Neural progenitor cell (in vitro differentiated cells): ENCODE measurements around the gene BDH2. TPM values are rescaled to one million over a fixed set of nuclear protein-coding genes. Genes with fewer than 3 reads are reported as not detected.
A peak's percentile ranks its signal among the peaks of the same experiment; 100 is the strongest.

Experiments used
- DNase-seq: peaks from one replicate; pipeline ENCODE4 v3.0.0-alpha.2; 2016; ENCODE audit warnings: low spot score
- H2AFZ ChIP-seq: fragments of 200-600 bp; sonication (generic); replicated peaks from 2 replicates; pipeline ENCODE4 v1.6.1; 2016; ENCODE audit warnings: antibody characterized with exemption
- H3F3A ChIP-seq: fragments of 200-600 bp; sonication (generic); 2 replicates; pipeline ENCODE4 v1.6.1; 2016; ENCODE audit warnings: antibody characterized with exemption, low read depth
- H3K27ac ChIP-seq: fragments of 200-600 bp; sonication (generic); 2 replicates; pipeline ENCODE4 v1.5.1; 2016; ENCODE audit warnings: mild to moderate bottlenecking
- H3K27me3 ChIP-seq: fragments of 200-600 bp; sonication (generic); 2 replicates; pipeline ENCODE4 v1.6.1; 2016; ENCODE audit warnings: mild to moderate bottlenecking, moderate library complexity
- H3K36me3 ChIP-seq: fragments of 200-600 bp; sonication (generic); 2 replicates; pipeline ENCODE4 v1.5.1; 2016
- H3K4me1 ChIP-seq: fragments of 200-600 bp; sonication (generic); 2 replicates; pipeline ENCODE4 v1.6.1; 2016; ENCODE audit warnings: mixed run types
- H3K4me2 ChIP-seq: fragments of 200-600 bp; sonication (generic); 2 replicates; pipeline ENCODE4 v1.6.1; 2016
- H3K4me3 ChIP-seq: fragments of 200-600 bp; sonication (generic); 2 replicates; pipeline ENCODE4 v1.5.1; 2016
- H3K79me2 ChIP-seq: fragments of 200-600 bp; sonication (generic); 2 replicates; pipeline ENCODE4 v1.6.1; 2016; ENCODE audit warnings: low read depth
- H3K9ac ChIP-seq: fragments of 200-600 bp; sonication (generic); 2 replicates; pipeline ENCODE4 v1.6.1; 2016
- H3K9me3 ChIP-seq: fragments of 200-600 bp; sonication (generic); 2 replicates; pipeline ENCODE4 v1.5.1; 2016; ENCODE audit warnings: low read depth
- H4K20me1 ChIP-seq: fragments of 200-600 bp; sonication (generic); 2 replicates; pipeline ENCODE4 v1.6.1; 2016; ENCODE audit warnings: low read depth
- H3K27ac Mint-ChIP-seq: 3 replicates; pipeline ENCODE4 v1.8.0; 2021; ENCODE audit warnings: mixed read lengths
- H3K27me3 Mint-ChIP-seq: 2 replicates; pipeline ENCODE4 v1.8.0; 2022; ENCODE audit warnings: low read depth, mild to moderate bottlenecking, inconsistent platforms, moderate library complexity, mixed read lengths; ENCODE audit not compliant: insufficient read depth
- H3K36me3 Mint-ChIP-seq: 3 replicates; pipeline ENCODE4 v1.8.0; 2021; ENCODE audit warnings: mixed read lengths
- H3K4me1 Mint-ChIP-seq: 3 replicates; pipeline ENCODE4 v1.8.0; 2021; ENCODE audit warnings: mixed read lengths
- H3K4me3 Mint-ChIP-seq: 3 replicates; pipeline ENCODE4 v1.8.0; 2021; ENCODE audit warnings: mild to moderate bottlenecking, moderate library complexity, mixed read lengths
- H3K9me3 Mint-ChIP-seq: 3 replicates; pipeline ENCODE4 v1.8.0; 2020; ENCODE audit warnings: mixed read lengths
- EZH2 ChIP-seq: fragments of 200-600 bp; sonication (generic); IDR thresholded peaks from 2 replicates; pipeline ENCODE4 v1.6.1; 2017; ENCODE audit warnings: antibody characterized with exemption, mild to moderate bottlenecking, moderate library complexity
- EZH2phosphoT487 ChIP-seq: fragments of 200-600 bp; sonication (generic); IDR thresholded peaks from 2 replicates; pipeline ENCODE4 v1.6.1; 2017; ENCODE audit warnings: antibody characterized with exemption
- total RNA-seq: library from RNA; depleted of rRNA; stranded (reverse); fragments of >200 nt; gene quantifications from 2 replicates; pipeline ENCODE4 v1.2.3, GENCODE V29; 2015; ENCODE audit warnings: low replicate concordance
- TF ChIP-seq, protein P1 (sequence below): fragments of 200-600 bp; sonication (generic); IDR thresholded peaks from 2 replicates; pipeline ENCODE4 v1.5.1; 2017; ENCODE audit warnings: antibody characterized with exemption, mild to moderate bottlenecking

Gene BDH2
- total RNA-seq, 1 donor from 2014 or later: 95.3 TPM

- no peaks in the 10 kb centered on the region for H3K79me2 ChIP-seq
- H2AFZ ChIP-seq: no peak overlapping the region
- no peaks in the 10 kb centered on the region for H3K4me1 ChIP-seq
- no peak overlapping the region for H3K27ac Mint-ChIP-seq
- H3K4me1 Mint-ChIP-seq: no peaks in the 10 kb centered on the region
- no peak overlapping the region for H3K4me2 ChIP-seq
- peaks cover 27% of the 10 kb centered on the region for H3K36me3 Mint-ChIP-seq
- H3K4me3 ChIP-seq: no peak overlapping the region
- H4K20me1 ChIP-seq: no peaks in the 10 kb centered on the region
- no peaks in the 10 kb centered on the region for H3K9me3 Mint-ChIP-seq
- no peaks in the 10 kb centered on the region for H3K9me3 ChIP-seq
- H3K36me3 ChIP-seq: no peaks in the 10 kb centered on the region
- no peaks in the 10 kb centered on the region for H3K27me3 ChIP-seq
- H3K4me3 Mint-ChIP-seq: no peak overlapping the region
- TF ChIP-seq EZH2phosphoT487 (no peak), EZH2 (no peak)
- TF ChIP-seq, protein P1, sequence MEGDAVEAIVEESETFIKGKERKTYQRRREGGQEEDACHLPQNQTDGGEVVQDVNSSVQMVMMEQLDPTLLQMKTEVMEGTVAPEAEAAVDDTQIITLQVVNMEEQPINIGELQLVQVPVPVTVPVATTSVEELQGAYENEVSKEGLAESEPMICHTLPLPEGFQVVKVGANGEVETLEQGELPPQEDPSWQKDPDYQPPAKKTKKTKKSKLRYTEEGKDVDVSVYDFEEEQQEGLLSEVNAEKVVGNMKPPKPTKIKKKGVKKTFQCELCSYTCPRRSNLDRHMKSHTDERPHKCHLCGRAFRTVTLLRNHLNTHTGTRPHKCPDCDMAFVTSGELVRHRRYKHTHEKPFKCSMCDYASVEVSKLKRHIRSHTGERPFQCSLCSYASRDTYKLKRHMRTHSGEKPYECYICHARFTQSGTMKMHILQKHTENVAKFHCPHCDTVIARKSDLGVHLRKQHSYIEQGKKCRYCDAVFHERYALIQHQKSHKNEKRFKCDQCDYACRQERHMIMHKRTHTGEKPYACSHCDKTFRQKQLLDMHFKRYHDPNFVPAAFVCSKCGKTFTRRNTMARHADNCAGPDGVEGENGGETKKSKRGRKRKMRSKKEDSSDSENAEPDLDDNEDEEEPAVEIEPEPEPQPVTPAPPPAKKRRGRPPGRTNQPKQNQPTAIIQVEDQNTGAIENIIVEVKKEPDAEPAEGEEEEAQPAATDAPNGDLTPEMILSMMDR: no peak
- DNase-seq: no peak
- no peaks in the 10 kb centered on the region for H3F3A ChIP-seq
- H3K27ac ChIP-seq: no peak overlapping the region
- peaks cover 5% of the 10 kb centered on the region for H3K27me3 Mint-ChIP-seq
- no peak overlapping the region for H3K9ac ChIP-seq
Measured at GRCh38 chr4:103085555-103086196, 14.0 kb downstream of the BDH2 start.

DNA sequence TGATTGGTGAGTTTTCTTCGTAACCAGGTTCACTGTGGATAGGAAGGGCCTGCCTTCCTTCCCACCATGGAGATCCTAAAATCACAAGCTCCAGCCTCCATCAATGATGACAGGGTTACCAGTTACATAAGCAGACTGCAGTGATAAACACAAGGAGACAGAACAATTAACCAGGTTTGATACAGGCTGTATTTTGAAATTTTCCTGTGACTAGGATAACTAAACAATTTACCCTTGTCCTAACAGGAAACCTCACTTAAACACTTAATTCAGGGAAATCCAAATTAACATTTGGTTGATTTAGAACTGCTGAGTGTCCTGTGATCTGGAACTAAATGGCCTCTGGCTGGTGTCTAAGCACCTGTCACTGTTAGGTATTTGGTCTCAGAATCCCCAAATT, 20.0 kb downstream of the BDH2 start:
- Histone ChIP-seq H3K27me3 (peaks cover 31% of the 10 kb centered on the region), H3K9me3 (no peaks in the 10 kb centered on the region), H3K4me2 (no peak overlapping the region), H3K36me3 (no peaks in the 10 kb centered on the region), H3K27ac (no peak overlapping the region), H3K4me1 (peaks cover 15% of the 10 kb centered on the region), H3F3A (peaks cover 16% of the 10 kb centered on the region), H2AFZ (no peak overlapping the region), H3K9ac (no peak overlapping the region), H3K4me3 (no peak overlapping the region), H4K20me1 (no peaks in the 10 kb centered on the region), H3K79me2 (no peaks in the 10 kb centered on the region)
- H3K4me1 Mint-ChIP-seq: peaks cover 13% of the 10 kb centered on the region
- no peak overlapping the region for H3K4me3 Mint-ChIP-seq
- no peak for DNase-seq
- TF ChIP-seq, protein P1: no peak
- TF ChIP-seq EZH2phosphoT487: no peak
- no peak for TF ChIP-seq EZH2
- no peak overlapping the region for H3K27ac Mint-ChIP-seq
- H3K27me3 Mint-ChIP-seq: peaks cover 5% of the 10 kb centered on the region
- H3K9me3 Mint-ChIP-seq: no peaks in the 10 kb centered on the region
- H3K36me3 Mint-ChIP-seq: peaks cover 10% of the 10 kb centered on the region

GRCh38 chr4:103076747-103077347, 22.8 kb downstream of the BDH2 start, which contains the start of gene SLC9B2:
SLC9B2 (minus strand) TSS chr4:103076761; CDS start chr4:103067550, 9,211 bp downstream.
- Histone ChIP-seq H4K20me1 (no peaks in the 10 kb centered on the region), H3K9me3 (no peaks in the 10 kb centered on the region), H3K79me2 (no peaks in the 10 kb centered on the region), H3K27me3 (peaks cover 32% of the 10 kb centered on the region), H3F3A (peaks cover 16% of the 10 kb centered on the region), H3K4me1 (peaks cover 15% of the 10 kb centered on the region), H3K9ac (peak within 1 kb of the TSS; percentile 51), H3K36me3 (no peaks in the 10 kb centered on the region), H3K4me3 (peak within 1 kb of the TSS; percentile 62), H3K27ac (no peak within 1 kb of the TSS), H3K4me2 (peak within 1 kb of the TSS; percentile 79), H2AFZ (peak within 1 kb of the TSS; percentile 90)
- Mint-ChIP-seq H3K27ac (peak within 1 kb of the TSS; percentile 95), H3K9me3 (peaks cover 2% of the 10 kb centered on the region), H3K27me3 (no peaks in the 10 kb centered on the region), H3K4me1 (peaks cover 13% of the 10 kb centered on the region), H3K4me3 (peak within 1 kb of the TSS; percentile 93), H3K36me3 (peaks cover 11% of the 10 kb centered on the region)
- TF ChIP-seq EZH2 (no peak), EZH2phosphoT487 (no peak)
- TF ChIP-seq, protein P1: no peak
- peak; percentile 3 for DNase-seq
